ENCODE data around the gene ADAMTS10.

DNA sequence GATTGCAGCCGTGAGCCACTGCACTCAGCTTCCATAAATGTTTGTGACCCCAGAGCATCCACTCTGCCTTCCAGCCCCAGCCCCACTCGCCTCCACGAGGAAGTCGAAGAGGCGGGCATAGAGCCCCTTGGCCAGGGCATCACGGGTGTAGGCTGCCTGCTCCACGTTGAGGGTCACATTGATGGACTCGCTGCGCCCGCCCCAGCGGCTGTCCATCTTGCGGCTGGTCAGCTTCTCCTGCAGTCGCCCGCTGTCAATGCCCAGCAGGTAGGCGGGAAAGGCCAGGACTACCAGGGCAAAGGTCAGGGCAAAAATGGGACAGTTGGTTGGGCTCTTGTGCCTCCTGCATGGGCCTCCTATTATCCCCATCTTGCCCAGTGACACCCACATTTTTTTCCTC lies 60.4 kb downstream of the ADAMTS10 start:
- TF ChIP-seq, protein P1, sequence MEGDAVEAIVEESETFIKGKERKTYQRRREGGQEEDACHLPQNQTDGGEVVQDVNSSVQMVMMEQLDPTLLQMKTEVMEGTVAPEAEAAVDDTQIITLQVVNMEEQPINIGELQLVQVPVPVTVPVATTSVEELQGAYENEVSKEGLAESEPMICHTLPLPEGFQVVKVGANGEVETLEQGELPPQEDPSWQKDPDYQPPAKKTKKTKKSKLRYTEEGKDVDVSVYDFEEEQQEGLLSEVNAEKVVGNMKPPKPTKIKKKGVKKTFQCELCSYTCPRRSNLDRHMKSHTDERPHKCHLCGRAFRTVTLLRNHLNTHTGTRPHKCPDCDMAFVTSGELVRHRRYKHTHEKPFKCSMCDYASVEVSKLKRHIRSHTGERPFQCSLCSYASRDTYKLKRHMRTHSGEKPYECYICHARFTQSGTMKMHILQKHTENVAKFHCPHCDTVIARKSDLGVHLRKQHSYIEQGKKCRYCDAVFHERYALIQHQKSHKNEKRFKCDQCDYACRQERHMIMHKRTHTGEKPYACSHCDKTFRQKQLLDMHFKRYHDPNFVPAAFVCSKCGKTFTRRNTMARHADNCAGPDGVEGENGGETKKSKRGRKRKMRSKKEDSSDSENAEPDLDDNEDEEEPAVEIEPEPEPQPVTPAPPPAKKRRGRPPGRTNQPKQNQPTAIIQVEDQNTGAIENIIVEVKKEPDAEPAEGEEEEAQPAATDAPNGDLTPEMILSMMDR (IDR thresholded peaks at IDR 0.05; ENCODE audit: poor library complexity) = no peak
- TF ChIP-seq EZH2 (IDR thresholded peaks at IDR 0.05; ENCODE audit: borderline replicate concordance) = no peak
- TF ChIP-seq EZH2phosphoT487 (IDR thresholded peaks at IDR 0.05; ENCODE audit: low read depth, severe bottlenecking, unreplicated experiment) = no peak
